HepG2 (cell line): ENCODE measurements around the gene MYH9. TPM values are rescaled to one million over a fixed set of nuclear protein-coding genes. Genes with fewer than 3 reads are reported as not detected.
A peak's percentile ranks its signal among the peaks of the same experiment; 100 is the strongest.

Experiments used
- ARID2 ChIP-seq: sonication (generic); formaldehyde crosslinking; IDR thresholded peaks from 2 replicates; pipeline ENCODE4 v1.8.1; 2022; ENCODE audit warnings: mild to moderate bottlenecking, missing genetic modification reagents, borderline replicate concordance
- ARID4A ChIP-seq: sonication (generic); formaldehyde crosslinking; IDR thresholded peaks from 2 replicates; pipeline ENCODE4 v1.5.0; 2020; ENCODE audit warnings: mild to moderate bottlenecking, missing genetic modification reagents, borderline replicate concordance
- ATAD3A ChIP-seq: sonication (generic); formaldehyde crosslinking; IDR thresholded peaks from 2 replicates; pipeline ENCODE4 v1.4.0; 2020; ENCODE audit warnings: missing genetic modification reagents
- FOXO1 ChIP-seq: sonication (generic); formaldehyde crosslinking; IDR thresholded peaks from 2 replicates; pipeline ENCODE4 v1.4.0; 2020; ENCODE audit warnings: missing genetic modification reagents
- GPBP1L1 ChIP-seq: sonication (generic); formaldehyde crosslinking; IDR thresholded peaks from 2 replicates; pipeline ENCODE4 v1.5.0; 2020; ENCODE audit warnings: mild to moderate bottlenecking, missing genetic modification reagents
- HNF4G ChIP-seq, 2 experiments: sonication (generic) in 1 of 2; formaldehyde crosslinking in 1 of 2; IDR thresholded peaks; 2 replicates each; pipeline versions ENCODE4 v1.4.0 to v1.6.1; 2011 to 2020; ENCODE audit warnings: borderline replicate concordance in 2 of 2, low read depth in 2 of 2, mild to moderate bottlenecking in 2 of 2, low read length in 1 of 2, missing genetic modification reagents in 1 of 2, moderate library complexity in 1 of 2
- KLF11 ChIP-seq: IDR thresholded peaks from 2 replicates; pipeline ENCODE4 v1.6.1; 2016; ENCODE audit warnings: missing compliant biosample characterization
- KLF6 ChIP-seq: IDR thresholded peaks from 2 replicates; pipeline ENCODE4 v1.8.0; 2016; ENCODE audit warnings: missing biosample characterization, missing genetic modification reagents
- MNT ChIP-seq: fragments of 450-650 bp; IDR thresholded peaks from 2 replicates; pipeline ENCODE4 v1.6.1; 2016
- NR2F2 ChIP-seq: IDR thresholded peaks from 2 replicates; pipeline ENCODE4 v1.6.1; 2012; ENCODE audit warnings: low read depth, inconsistent platforms, borderline replicate concordance
- RFX3 ChIP-seq: IDR thresholded peaks from 2 replicates; pipeline ENCODE4 v1.6.1; 2016; ENCODE audit warnings: missing biosample characterization, missing genetic modification reagents
- SMC3 ChIP-seq: IDR thresholded peaks from 2 replicates; pipeline ENCODE4 v1.6.1; 2011; ENCODE audit warnings: low read length, improper control_type of control experiment
- TEAD3 ChIP-seq: optimal IDR thresholded peaks from 2 replicates; pipeline ENCODE3; 2016; ENCODE audit warnings: borderline replicate concordance
- ZBTB10 ChIP-seq: sonication (generic); formaldehyde crosslinking; IDR thresholded peaks from 2 replicates; pipeline ENCODE4 v1.4.0; 2020; ENCODE audit warnings: missing genetic modification reagents, borderline replicate concordance
- ZBTB25 ChIP-seq: IDR thresholded peaks from 2 replicates; pipeline ENCODE4 v1.6.1; 2018; ENCODE audit warnings: missing genetic modification reagents
- ZFP37 ChIP-seq: sonication (generic); formaldehyde crosslinking; IDR thresholded peaks from 2 replicates; pipeline ENCODE4 v1.4.0; 2020; ENCODE audit warnings: missing genetic modification reagents, borderline replicate concordance
- ZNF143 ChIP-seq: sonication (generic); formaldehyde crosslinking; IDR thresholded peaks from 2 replicates; pipeline ENCODE4 v1.4.0; 2020; ENCODE audit warnings: missing genetic modification reagents
- ZNF20 ChIP-seq: sonication (generic); formaldehyde crosslinking; IDR thresholded peaks from 2 replicates; pipeline ENCODE4 v1.4.0; 2020; ENCODE audit warnings: mild to moderate bottlenecking, moderate library complexity, missing genetic modification reagents
- ZNF747 ChIP-seq: sonication (generic); formaldehyde crosslinking; IDR thresholded peaks from 2 replicates; pipeline ENCODE4 v1.8.1; 2023; ENCODE audit warnings: missing genetic modification reagents, mild to moderate bottlenecking, borderline replicate concordance
- ZNF780A ChIP-seq: sonication (generic); formaldehyde crosslinking; IDR thresholded peaks from 2 replicates; pipeline ENCODE4 v1.8.0; 2022; ENCODE audit warnings: mild to moderate bottlenecking, missing genetic modification reagents, moderate library complexity
- polyA plus RNA-seq, 8 experiments: library from polyadenylated mRNA; depleted of rRNA in 3 of 8; stranded (reverse) in 7 of 8; unstranded in 1 of 8; fragments of >200 nt; fragmentation: Illumina TruSeq in 4 of 8; extraction: Trizol in 4 of 8; gene quantifications; 2 replicates each; pipeline versions ENCODE4 v1.2.1 to v1.2.3, GENCODE V29; 2011 to 2016; ENCODE audit warnings: low read depth in 4 of 8, missing spikeins in 1 of 8, mixed read lengths in 1 of 8; ENCODE audit not compliant: insufficient read depth in 1 of 8
- total RNA-seq, 5 experiments: library from RNA; depleted of rRNA; stranded (reverse); fragments of >200 nt; fragmentation: Illumina TruSeq; extraction: Trizol; gene quantifications; 2 replicates each; pipeline ENCODE4 v1.2.3, GENCODE V29; 2016; ENCODE audit warnings: low read depth in 1 of 5

The MYH9 gene
- total and polyA plus RNA-seq, 2 of the 13 experiments (the other 11 are each of a cell fraction or from before 2014, with no cell fraction given): 50.7 to 98.5 TPM

GRCh38 chr22:36341640-36342041 is 46.1 kb downstream of the MYH9 start (continued):
- TF ChIP-seq ARID4A (CRISPR knock-in tag) (peak; percentile 50; the same call in 1 of the 2 replicates), TEAD3 (peak; percentile 40), FOXO1 (CRISPR knock-in tag) (peak; percentile 65; the same call in 1 of the 2 replicates), ATAD3A (CRISPR knock-in tag) (no peak), GPBP1L1 (CRISPR knock-in tag) (no peak), ZNF780A (no peak), SMC3 (no peak; the same call in 1 of the 2 replicates), ZFP37 (CRISPR knock-in tag) (no peak), KLF6 (no peak), ZBTB25 (CRISPR knock-in tag) (no peak), MNT (no peak), ZNF747 (no peak), KLF11 (CRISPR knock-in tag) (no peak), ZNF20 (CRISPR knock-in tag) (no peak), ZNF143 (CRISPR knock-in tag) (no peak), RFX3 (CRISPR knock-in tag) (no peak), NR2F2 (no peak), HNF4G (IDR thresholded peaks at IDR 0.05; ENCODE audit: borderline replicate concordance, low read depth, low read length) (peak; percentile 52), HNF4G (CRISPR knock-in tag; IDR thresholded peaks at IDR 0.05; ENCODE audit: borderline replicate concordance, low read depth) (no peak), ARID2 (CRISPR knock-in tag) (no peak), ZBTB10 (CRISPR knock-in tag) (no peak)
